ENCODE measurements around the gene JAG2.

DNA sequence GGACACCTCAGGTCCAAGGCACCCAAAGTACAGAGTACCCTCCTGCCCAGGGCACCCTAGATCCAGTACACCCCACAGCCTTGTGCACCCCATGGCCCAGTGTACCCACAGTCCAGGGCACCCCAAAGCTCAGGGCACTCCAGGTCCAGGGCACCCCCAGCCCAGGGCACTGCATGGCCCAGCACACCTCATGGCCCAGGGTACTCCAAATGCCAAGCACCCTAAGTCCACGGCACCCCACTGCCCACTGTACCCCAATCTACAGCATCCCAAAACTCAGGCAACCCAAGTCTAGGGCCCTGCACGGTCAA, 6.0 kb downstream of the JAG2 start:
- TF ChIP-seq CTCF (conservative IDR thresholded peaks at IDR 0.05; ENCODE audit: low read depth, low read length) = no peak
- TF ChIP-seq RCOR1 (IDR thresholded peaks at IDR 0.05; ENCODE audit: insufficient replicate concordance, low read length) = no peak
- TF ChIP-seq, protein P1, sequence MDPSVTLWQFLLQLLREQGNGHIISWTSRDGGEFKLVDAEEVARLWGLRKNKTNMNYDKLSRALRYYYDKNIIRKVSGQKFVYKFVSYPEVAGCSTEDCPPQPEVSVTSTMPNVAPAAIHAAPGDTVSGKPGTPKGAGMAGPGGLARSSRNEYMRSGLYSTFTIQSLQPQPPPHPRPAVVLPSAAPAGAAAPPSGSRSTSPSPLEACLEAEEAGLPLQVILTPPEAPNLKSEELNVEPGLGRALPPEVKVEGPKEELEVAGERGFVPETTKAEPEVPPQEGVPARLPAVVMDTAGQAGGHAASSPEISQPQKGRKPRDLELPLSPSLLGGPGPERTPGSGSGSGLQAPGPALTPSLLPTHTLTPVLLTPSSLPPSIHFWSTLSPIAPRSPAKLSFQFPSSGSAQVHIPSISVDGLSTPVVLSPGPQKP (IDR thresholded peaks at IDR 0.05; ENCODE audit: borderline replicate concordance, low read depth, low read length) = no peak
- TF ChIP-seq MAZ (IDR thresholded peaks at IDR 0.05; ENCODE audit: borderline replicate concordance, low read depth, low read length) = no peak
- TF ChIP-seq RFX5 (IDR thresholded peaks at IDR 0.05; ENCODE audit: low read depth, low read length) = no peak
- TF ChIP-seq BHLHE40 (IDR thresholded peaks at IDR 0.05; ENCODE audit: low read depth, low read length) = no peak
- TF ChIP-seq CHD1 (IDR thresholded peaks at IDR 0.05; ENCODE audit: low read depth, low read length) = no peak
- TF ChIP-seq MXI1 (IDR thresholded peaks at IDR 0.05; ENCODE audit: borderline replicate concordance, low read depth, low read length) = no peak
- no peak for TF ChIP-seq POLR2A (IDR thresholded peaks at IDR 0.05; ENCODE audit: low read depth, low read length)

All from IMR-90 (cell line).